ENCODE results near the gene NFKBIB. TPM values are rescaled to one million over a fixed set of nuclear protein-coding genes. Genes with fewer than 3 reads are reported as not detected.

NFKBIB gene
- total and polyA plus RNA-seq, 2 donors (not counting 3 experiments of a cell fraction or from before 2014, with no cell fraction given), result 25.0 to 30.8 TPM

GRCh38 chr19:38910488-38910887 is 10.7 kb downstream of the NFKBIB start:
- Histone ChIP-seq H3K9me3 (replicated peaks; ENCODE audit: control insufficient read depth, insufficient read depth, low read length) (no peaks in the 10 kb centered on the region), H3K36me3 (ENCODE audit: control insufficient read depth in 2 of 2, extremely low read depth in 1 of 2, insufficient read depth in 2 of 2, low read length in 2 of 2) (peaks cover 0 to 13% of the 10 kb centered on the region in 2 experiments), H3K9me1 (replicated peaks; ENCODE audit: control insufficient read depth, extremely low read depth, insufficient read depth, low read length) (no peaks in the 10 kb centered on the region), H3K4me3 (replicated peaks in 1 of 3; ENCODE audit: insufficient read depth in 1 of 3, low read depth in 1 of 3, low read length in 3 of 3) (no peak overlapping the region), H2AFZ (ENCODE audit: low read depth, low read length) (no peak overlapping the region), H3K4me2 (ENCODE audit: insufficient read depth, low read length) (no peak overlapping the region), H3K27me3 (ENCODE audit: control insufficient read depth in 2 of 2, insufficient read depth in 2 of 2, low read length in 2 of 2) (no peaks in the 10 kb centered on the region), H3K4me1 (ENCODE audit: control insufficient read depth, extremely low read depth, insufficient read depth, low read length) (no peaks in the 10 kb centered on the region), H4K20me1 (replicated peaks; ENCODE audit: control insufficient read depth, extremely low read depth, insufficient read depth, low read length) (no peaks in the 10 kb centered on the region), H3K79me2 (ENCODE audit: control insufficient read depth, insufficient read depth, low read length) (no peaks in the 10 kb centered on the region), H3K9ac (replicated peaks; ENCODE audit: extremely low read depth, insufficient read depth, low read length) (no peak overlapping the region), H3K27ac (ENCODE audit: insufficient read depth, low read depth, low read length) (no peak overlapping the region)
- POLR2A ChIA-PET, result no interaction called here
- FAIRE-seq (no peak), DNase-seq (ENCODE audit: low read depth, low spot score) (no peak)
- BruUV-seq (replicated peaks), result no TSS peak
- no peak for TF ChIP-seq FOS (IDR thresholded peaks at IDR 0.05; ENCODE audit: borderline replicate concordance, insufficient read depth, low read length)
- dilution Hi-C loops (cut with MboI; ENCODE audit: extremely low pct_ligation_motif_present, low sequenced_read_pairs), result no loop called here
- intact Hi-C loops (cut with micrococcal nuclease), result no loop called here
- CTCF ChIA-PET, result no interaction called here

GRCh38 chr19:38911388-38912001 is 11.7 kb downstream of the NFKBIB start:
- no peaks in the 10 kb centered on the region for H3K4me1 ChIP-seq (ENCODE audit: control insufficient read depth, extremely low read depth, insufficient read depth, low read length)
- DNase-seq (ENCODE audit: low read depth, low spot score) (no peak), FAIRE-seq (no peak)
- dilution Hi-C loops (cut with MboI; ENCODE audit: extremely low pct_ligation_motif_present, low sequenced_read_pairs) (no loop called here), intact Hi-C loops (cut with micrococcal nuclease) (no loop called here)
- no peak overlapping the region for H3K4me2 ChIP-seq (ENCODE audit: insufficient read depth, low read length)
- H2AFZ ChIP-seq (ENCODE audit: low read depth, low read length), result no peak overlapping the region
- no peaks in the 10 kb centered on the region for H3K9me3 ChIP-seq (replicated peaks; ENCODE audit: control insufficient read depth, insufficient read depth, low read length)
- TF ChIP-seq MAX (IDR thresholded peaks at IDR 0.05; ENCODE audit: insufficient read depth, insufficient read length), result no peak
- no peak for TF ChIP-seq EZH2 (IDR thresholded peaks at IDR 0.05; ENCODE audit: borderline replicate concordance, low read depth, low read length, severe bottlenecking)
- TF ChIP-seq CTCF (IDR thresholded peaks at IDR 0.05; ENCODE audit: extremely low read depth in 1 of 2, insufficient read depth in 1 of 2, low read depth in 1 of 2, low read length in 2 of 2), result no peak
- TF ChIP-seq JUN (IDR thresholded peaks at IDR 0.05; ENCODE audit: borderline replicate concordance, insufficient read depth, insufficient read length, low read depth), result no peak
- TF ChIP-seq MYC (IDR thresholded peaks at IDR 0.05; ENCODE audit: low read depth, low read length), result no peak
- no peak for TF ChIP-seq FOS (IDR thresholded peaks at IDR 0.05; ENCODE audit: borderline replicate concordance, insufficient read depth, low read length)
- TF ChIP-seq POLR2A (IDR thresholded peaks at IDR 0.05; ENCODE audit: low read depth, low read length), result no peak
- TF ChIP-seq GATA2 (IDR thresholded peaks at IDR 0.05; ENCODE audit: insufficient read depth, insufficient read length, low read depth, low read length), result no peak
- no peak for TF ChIP-seq POLR2AphosphoS5 (IDR thresholded peaks at IDR 0.05; ENCODE audit: insufficient read depth, low read depth, low read length)
- no peak overlapping the region for H3K9ac ChIP-seq (replicated peaks; ENCODE audit: extremely low read depth, insufficient read depth, low read length)
- H3K27ac ChIP-seq (ENCODE audit: insufficient read depth, low read depth, low read length), result no peak overlapping the region
- H3K36me3 ChIP-seq (ENCODE audit: control insufficient read depth in 2 of 2, extremely low read depth in 1 of 2, insufficient read depth in 2 of 2, low read length in 2 of 2), result peaks cover 0 to 9% of the 10 kb centered on the region in 2 experiments
- no peaks in the 10 kb centered on the region for H4K20me1 ChIP-seq (replicated peaks; ENCODE audit: control insufficient read depth, extremely low read depth, insufficient read depth, low read length)
- no TSS peak for BruUV-seq (replicated peaks)
- no peaks in the 10 kb centered on the region for H3K9me1 ChIP-seq (replicated peaks; ENCODE audit: control insufficient read depth, extremely low read depth, insufficient read depth, low read length)
- no peak overlapping the region for H3K4me3 ChIP-seq (replicated peaks in 1 of 3; ENCODE audit: insufficient read depth in 1 of 3, low read depth in 1 of 3, low read length in 3 of 3)
- POLR2A ChIA-PET, result no interaction called here
- CTCF ChIA-PET, result interaction anchor here (1.2 to 1.6 kb wide), 3 partner anchors 9 to 24 kb away, joined by 3 to 4 read pairs (median 4); partner anchors contain the start of gene NFKBIB
- no peaks in the 10 kb centered on the region for H3K79me2 ChIP-seq (ENCODE audit: control insufficient read depth, insufficient read depth, low read length)
- H3K27me3 ChIP-seq (ENCODE audit: control insufficient read depth in 2 of 2, insufficient read depth in 2 of 2, low read length in 2 of 2), result no peaks in the 10 kb centered on the region

Measured in endothelial cell of umbilical vein (primary cell).